HG02981 (cell line): ENCODE measurements around the gene GLI3.

Source experiments
- ATAC-seq: cut with Tn5 transposase; IDR thresholded peaks from one replicate; pipeline ENCODE4 v1.9.1; 2021; ENCODE audit warnings: mild to moderate bottlenecking, moderate library complexity; ENCODE audit not compliant: unreplicated experiment

The GLI3 gene

DNA sequence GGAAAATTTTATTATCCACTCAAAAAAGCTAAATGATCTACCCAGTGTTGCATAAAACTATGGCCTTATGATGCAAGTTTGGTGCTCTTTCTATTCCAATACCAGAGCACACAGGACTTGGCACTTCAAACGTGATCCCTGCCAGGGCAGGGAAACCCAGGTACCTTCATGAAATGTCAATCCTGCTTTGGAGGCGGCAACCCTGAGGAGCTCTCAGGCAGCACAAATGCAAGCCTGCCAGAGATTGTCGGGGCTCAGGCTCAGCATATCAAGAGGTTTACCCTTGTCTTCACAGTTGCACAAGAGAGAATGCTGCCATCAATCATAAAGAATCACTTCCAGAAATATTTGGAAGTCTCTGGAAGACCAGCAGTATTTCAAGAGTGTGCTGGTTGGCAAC is 151.5 kb downstream of the GLI3 start:
- no peak for ATAC-seq

DNA sequence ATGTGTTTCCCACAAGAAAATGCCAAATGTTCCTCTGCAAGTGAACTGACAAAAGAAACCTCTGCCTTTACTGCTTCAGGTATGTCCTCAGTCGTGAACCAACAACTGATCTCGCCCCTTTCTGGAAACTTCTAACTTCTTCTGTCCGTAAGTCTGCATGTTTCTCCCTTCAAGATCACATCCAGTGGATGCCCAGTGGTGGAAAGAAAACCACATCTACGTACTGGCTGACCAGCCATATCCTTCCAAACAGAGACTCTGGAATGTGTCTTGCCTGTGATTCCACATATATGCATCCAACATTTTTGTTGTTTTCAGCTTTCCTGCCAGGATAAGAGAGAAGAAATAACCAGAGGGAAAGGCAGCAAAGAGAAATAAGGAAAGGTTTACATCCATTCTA is 152.7 kb downstream of the GLI3 start:
- ATAC-seq, result no peak

DNA sequence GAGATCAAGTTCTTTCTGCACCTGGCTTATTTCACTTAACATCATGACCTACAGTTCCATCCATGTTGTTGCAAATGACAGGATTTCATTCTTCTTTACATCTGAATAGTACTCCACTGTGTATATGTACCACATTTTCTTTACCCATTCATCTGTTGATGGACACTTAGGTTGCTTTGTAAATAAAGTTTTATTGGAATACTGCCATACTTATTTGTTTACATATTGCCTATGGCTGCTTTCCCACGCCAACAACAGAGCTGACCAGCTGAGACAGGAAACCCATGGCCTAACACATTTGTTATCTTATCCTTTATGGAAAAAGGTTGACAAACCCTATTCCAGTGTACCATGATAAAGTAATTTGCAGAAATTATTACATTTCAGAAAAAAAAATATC is 153.7 kb downstream of the GLI3 start:
- ATAC-seq, result no peak

DNA sequence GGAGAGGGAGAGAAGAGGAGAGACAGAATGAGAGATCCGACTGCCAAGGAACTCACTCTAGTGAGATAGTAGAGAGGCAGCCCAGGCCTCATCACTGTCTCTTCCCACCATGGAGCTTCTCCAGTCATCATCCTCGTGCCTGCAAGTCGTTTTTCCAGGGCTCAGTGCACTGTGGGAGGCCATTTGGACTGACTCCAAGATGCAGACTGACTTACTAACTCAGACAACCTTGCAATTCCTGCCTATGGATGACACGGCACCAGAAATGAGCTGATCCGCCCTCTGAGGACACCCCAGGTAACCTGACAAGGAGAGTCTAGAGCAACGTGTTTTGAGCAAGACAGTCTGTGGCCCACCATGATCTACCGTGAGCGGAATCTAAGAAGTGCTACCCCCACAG is 154.9 kb downstream of the GLI3 start:
- no peak for ATAC-seq

DNA sequence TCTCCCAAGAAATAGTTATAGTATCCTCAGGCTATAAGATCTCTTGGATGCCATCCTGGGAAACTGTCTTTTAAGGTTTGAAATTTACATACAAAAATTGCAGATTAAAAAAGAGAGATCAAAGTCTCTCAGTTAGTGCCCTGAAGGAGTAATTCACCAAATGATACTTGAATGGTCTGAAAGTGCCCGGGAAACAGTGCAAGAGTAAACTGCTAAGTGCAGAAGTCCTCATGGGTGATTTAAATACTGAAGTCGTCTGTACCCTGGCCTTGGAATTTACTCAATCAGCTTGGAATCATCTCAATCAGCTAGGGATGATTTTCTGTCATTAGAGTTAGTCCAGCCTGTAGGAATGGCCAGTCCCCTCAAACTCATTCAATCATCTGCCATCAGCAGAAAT is 155.3 kb downstream of the GLI3 start:
- ATAC-seq, result no peak

DNA sequence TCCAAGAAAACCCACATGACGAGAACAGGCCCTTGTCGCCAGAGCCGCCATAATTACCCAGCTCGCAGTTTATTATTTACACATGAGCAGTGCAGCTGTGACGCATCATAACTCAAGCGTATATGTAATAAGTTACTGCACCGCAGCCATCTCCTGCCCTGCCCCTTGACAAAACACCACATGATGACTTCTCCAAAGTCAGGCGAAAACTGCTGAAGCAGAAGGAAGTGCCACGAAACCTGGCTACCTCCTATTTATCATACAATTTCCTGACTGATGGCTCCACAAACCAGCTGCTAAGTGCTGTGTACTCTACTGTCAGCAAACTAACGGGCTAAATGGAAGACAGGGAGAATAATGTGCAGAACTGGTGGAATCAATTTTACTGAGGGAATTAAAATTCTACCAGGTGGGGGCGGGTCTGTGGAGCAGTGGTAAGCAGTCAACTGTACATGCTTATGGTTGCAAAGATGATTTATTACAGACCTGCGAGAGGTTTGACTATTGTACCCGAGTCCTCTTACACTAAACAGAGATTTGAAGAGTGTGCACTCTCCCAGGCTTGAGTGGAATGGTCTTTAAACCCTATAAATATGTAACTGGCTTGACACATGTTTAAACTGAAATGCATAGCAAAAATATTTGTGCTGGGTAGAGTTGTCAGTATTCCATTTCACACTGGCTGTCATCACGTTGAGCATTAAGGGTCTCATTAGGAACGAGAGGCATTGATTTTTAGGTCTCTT is 156.0 kb downstream of the GLI3 start:
- ATAC-seq, result no peak

DNA sequence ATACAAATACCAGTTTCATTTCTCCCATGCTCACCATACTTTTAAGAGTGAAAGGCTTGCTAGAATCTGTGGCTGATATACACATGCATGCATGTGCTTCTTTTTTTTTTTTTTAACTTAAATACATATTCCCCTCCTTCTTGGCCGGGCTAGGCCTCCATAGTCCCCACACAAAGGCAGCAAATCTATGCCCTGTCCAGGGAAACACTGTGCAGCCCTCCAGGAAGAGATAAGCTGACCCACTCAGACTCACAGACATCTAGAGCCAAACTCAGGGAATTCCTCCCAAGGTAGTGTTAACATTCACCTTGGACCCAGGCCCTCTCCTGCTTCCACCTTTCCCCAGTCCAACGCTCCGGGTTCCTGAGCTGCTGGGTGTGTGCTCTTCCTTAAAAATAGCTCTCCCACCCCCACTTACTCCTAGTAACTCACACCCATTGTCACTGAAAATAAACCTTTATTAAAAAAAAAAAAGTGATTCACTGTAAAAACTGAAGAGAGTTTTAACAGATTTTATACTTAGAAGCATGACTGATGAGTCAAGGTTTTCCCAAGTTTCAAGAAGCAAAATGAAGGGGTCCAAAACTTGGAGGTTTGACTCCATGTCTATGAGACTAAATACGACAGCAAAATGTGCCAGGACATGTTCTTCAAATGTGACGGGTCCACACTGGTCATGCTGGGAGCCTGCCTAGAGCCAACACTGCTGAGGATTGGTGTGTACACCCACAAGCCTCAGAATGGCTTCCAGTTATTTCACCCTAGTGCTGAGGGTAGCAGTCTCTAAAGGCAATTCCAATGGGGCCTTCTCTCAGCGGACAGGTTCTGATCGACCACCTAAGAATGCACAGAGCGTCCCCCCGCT is 159.5 kb downstream of the GLI3 start:
- no peak for ATAC-seq

DNA sequence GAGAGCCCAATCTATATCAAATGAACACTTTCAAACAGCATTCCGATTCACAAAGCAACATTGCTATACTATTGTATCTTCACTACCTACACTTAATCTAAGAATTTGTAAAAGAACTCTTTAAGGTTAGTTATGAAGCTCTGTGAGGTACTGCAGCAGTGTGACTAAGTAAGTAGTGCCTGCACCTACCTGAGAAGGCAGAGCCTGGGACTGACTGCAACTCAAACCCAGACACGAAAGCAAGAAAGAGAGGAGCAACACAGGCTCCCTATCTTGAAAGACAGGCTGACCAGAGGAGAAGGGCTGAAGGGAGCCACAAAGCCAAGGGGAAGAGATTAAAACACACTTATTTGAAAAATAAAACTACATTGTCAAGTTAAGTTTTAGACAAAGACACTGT is 160.1 kb downstream of the GLI3 start:
- ATAC-seq, result no peak

DNA sequence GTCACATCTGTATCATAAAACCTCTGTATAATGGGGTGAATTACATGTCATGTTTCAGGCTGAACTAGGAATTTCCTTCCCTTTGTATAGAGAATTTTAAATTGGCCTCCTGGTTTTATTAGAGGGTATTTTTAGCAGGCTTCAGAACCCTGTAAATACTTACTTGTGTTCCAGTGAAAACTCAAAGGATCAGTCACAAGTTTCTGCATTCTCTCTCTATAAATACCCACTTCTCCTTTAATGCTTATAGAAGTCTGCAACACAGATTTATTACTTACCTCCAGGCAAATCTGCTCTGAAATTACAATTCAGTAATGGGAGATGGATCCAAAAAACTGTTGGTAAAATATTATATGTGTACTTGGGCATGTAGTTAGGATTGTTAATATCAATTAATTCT is 161.6 kb downstream of the GLI3 start:
- no peak for ATAC-seq

DNA sequence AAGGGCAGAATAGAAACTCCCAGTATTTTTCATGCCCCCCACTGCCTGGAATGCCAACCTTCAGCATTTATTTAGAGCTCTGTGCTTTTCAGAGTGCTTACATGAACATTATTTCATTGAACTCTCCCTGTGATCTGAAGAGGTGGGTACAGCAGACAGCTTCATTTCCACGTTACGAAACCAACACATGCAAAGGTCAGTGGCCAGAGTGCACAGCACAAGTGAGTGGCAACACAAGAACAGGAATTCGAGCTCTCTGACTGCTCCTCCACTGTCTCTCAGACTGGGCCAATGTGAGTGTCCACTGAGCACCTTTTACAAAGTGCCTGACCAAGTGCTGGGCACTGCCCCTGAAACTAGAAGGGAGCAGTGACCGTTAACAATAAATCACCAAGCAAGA is 162.9 kb downstream of the GLI3 start:
- ATAC-seq, result no peak

DNA sequence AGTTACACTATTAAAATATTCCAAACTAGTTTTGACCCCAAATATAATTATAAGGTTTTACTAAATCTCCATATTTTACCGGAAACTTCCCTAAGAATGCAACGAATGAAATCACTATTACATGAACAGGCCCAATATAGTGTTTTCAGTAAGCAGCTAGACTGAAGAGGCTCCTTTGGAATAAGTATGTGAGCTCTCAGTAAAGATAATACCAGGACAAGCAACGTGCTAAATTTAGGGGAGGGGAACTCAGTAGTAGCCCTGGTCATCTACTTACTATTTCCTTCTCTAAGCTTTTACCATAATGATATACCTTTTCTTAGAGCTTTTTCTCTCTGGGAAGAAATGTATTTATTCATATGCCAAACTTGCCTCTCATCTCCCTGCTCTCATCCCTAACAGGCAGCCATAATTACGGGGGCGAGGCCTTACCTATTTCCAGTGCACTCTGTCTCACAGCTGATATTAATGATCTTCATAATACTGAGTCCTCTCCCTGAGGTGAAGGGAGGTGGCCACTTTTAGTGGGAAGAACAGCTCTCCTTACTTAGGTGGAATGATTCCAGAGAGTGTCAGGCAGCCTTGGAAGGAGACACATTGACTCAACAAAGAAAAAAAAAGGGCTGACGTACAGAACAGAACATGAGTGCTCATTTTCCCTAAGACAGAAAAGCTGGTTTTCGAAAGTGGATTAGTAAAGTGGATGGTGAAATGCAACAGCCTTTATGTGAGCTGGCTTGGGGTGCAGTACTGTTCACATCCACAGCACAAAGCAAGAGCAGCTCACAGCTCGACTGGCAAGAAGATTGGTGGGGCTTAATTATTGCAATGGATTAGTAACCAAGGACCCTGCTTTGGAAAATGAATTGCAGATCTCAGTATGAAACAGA is 165.4 kb downstream of the GLI3 start:
- no peak for ATAC-seq

DNA sequence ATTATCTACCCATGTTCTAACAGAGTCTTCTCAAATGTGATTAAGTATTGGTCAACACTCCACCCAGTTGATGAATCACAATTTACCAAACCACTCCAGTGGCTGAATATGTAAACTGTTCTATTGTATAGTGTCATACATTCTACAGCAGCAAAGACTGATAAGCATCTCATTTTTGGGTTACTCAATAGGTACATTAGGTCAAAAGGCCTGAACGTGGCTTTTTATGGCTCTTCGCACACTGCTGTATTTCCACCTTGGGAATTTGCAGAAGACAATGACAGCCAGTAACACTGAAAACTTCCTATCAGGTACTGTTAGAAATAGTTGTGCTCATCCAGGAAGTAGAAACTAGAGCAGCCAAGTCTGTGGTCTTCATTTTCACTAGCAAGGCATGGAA is 166.9 kb downstream of the GLI3 start:
- ATAC-seq, result no peak

DNA sequence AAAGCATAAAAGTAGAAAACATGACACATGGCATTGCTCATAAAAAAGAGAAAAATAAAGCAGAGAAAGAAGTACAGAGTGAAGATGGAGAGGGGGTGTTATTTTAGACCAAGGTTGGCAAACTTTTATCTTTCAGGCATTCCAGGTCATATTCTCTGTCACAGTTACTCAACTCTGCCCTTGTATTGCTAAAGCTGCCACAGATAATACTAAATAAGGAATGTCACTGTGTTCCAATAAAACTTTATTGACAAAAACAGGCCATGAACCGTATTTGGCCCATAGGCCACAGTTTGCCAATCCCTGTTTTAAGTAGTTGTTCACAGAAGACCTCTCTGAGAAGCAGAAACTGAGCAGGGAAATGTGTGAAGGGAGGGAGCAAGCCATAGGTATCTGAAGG is 167.4 kb downstream of the GLI3 start:
- ATAC-seq, result no peak

DNA sequence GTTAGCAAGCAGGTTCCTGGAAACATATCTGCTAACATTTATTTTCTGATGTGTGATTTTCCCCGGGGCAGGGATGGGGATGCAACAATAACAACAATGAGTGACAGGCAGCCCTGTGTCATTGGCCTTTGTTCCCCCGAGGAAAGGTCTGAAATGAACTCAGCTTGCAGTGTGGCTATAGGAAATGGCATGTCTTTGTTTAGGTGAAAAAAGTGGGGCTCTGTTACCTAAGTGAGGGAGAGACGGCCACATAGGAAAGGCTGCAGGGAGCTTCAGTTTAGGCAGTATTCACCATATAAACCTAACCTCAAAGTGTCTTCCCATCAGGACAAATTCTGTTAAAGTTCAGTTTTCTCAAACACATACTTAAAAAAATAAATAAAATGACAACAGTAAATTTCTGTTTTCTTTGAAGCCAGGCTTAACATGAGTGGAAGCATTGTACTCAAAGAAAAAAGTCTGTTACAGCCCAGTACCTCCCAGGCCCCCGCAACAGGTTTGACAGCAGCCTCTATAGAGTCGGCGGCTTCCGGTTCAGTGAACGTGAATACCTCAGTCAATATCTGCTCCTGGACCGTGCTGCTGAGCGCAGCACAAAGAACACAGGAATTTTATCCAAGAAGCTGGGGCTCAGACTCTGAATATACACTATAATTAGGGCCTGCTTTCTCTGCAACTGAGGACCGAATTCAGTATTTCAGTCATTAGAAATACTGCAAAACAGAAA is 168.3 kb downstream of the GLI3 start:
- no peak for ATAC-seq

DNA sequence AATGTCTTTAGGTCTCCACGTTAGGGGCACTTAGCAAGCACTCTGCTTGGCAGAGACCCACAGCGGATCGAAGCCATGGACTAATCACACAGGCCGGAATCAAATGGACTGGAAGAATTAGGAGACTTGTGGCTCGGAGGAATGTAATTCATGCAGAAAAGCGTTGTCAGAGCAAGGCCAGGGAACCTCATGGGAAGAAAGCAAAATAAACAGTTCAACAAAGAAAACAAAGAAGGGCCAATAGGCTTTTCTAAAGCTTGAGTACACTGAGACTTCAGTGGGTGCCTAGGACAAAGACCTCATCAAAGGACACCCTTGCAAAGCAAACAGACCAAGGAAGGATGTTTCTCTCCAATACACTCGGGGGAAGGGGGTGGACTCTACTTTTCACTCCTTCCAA is 171.1 kb downstream of the GLI3 start:
- ATAC-seq, result no peak

DNA sequence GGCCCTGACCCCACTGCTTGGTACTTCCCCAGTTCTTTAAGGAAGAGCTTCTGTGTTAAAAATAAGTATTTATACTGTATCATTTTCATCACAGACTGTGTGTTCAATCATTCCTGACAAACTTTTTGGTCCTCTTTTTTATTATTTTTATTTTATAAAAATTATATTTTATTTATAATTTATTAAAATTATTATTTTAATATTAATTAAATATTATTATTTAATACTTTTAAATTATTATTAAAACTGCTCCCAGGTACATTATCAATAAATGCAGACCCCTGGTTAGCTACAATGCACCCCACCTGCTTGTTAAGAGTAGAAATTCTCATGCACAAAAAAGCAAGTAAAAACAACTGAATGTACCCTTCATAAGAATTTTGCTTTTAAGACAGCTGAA is 172.0 kb downstream of the GLI3 start:
- no peak for ATAC-seq

DNA sequence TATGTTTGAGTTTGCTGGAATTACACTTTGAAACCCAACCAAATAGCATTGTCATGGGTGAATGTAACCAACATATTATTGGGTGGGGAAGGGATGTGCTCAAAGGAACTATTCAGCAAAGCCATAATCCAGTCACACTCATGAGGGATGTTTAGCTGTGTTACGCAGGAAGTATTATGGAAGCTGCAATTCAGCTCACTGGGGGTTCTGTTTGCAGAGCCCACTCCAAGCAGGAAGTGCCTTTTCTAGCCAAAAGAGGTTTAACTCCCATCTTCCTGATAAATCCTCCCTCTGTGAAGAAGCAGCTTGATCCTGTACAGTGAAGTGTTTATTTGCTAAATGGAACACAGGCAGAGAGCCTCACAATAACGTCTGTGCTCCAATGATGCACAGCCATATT is 172.5 kb downstream of the GLI3 start:
- no peak for ATAC-seq

DNA sequence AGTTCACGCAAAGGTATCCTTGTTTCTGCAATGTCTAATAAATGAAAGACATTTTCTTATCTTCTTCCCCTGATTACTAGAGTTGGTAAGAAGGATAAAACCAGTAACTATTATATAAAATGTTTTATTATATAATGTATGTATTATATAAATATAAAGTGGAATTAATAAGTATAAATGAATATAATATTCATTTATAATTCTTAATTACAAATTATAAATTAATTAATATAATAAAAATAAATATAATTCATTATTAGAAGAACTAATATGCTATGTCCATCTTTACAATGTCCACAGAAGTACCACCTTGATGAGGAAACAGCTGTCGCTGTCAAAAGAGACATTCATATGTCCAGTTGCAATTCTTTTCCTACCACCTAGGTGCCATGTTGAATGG is 177.7 kb downstream of the GLI3 start:
- ATAC-seq, result no peak

DNA sequence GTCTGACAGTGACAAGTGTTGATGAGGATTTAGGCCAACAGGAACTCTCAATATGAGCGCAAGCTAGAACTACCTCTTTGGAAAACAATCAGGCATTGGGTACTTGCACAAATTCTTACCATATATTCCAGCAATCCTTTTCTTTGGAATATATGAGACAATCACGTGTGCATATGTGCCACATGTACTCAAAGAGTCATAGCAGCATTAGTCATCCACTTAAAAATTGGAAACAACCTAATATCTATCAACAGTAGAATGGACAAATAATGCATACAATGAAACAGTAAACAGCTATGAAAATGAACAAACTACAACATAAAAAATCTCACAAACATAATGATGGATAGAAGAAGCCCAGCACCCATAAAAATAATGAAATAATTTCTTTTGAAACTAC is 179.7 kb downstream of the GLI3 start:
- ATAC-seq, result no peak

DNA sequence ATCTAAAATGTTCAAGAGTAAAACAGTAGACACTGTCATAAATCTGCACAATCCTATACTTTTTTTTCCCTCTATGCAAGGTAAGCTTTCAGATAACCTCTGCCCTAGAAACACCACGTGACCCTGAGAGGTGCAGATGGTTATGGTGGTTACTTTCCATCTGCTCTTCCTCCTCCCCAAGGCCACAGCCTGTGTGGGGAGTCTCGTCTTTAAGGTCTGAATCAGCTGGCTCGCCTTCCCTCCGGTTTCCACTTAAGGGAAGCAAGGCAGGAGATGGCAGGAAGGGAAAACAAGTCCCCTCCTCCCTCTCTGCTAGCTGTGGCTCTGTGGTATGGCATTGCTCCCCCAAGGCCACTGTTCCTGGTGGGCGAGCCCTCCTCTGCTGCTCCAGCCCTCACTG is 181.8 kb downstream of the GLI3 start:
- ATAC-seq, result no peak

DNA sequence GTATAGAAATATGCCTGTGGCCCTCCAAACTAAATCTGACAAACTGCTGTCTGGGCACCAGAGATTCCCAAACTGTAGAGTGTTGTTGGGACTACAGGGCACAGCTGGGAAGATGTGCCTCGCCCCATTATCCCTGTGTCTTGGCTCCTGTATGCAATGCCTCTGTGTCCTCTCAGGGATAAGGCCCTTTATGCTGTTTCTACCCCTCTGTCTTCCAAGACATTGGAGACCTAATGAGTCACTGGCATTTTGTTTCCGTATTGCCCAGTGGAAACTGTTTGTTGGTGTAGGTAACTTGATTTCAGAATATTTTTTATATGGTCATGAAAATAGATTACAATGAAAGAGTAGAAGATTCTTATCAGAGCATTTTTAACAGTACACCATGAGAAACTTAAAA is 183.2 kb downstream of the GLI3 start:
- ATAC-seq, result no peak
